Measurements from ENCODE around the gene EMC9.

DNA sequence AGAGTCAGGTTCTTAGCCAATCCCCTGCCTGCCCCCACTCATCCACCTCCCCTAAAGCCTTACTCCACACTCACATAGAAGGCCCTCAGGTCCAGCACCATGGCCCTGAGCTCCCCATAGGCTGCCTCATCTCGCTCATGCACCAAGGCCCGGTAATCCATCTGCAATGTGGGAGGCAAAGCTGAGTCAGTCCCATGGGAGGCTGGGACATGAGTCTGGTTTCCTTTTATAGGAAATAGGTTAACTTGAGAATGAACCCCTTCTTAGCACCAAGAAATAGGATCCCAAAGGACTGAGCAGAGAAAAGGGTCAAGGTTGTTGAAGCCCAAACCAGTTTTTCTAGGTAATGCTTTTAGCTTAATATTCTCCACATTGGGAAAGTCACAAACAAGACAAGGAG is 2.1 kb upstream of the EMC9 start:
- TF ChIP-seq CTCF (IDR thresholded peaks at IDR 0.05) (no peak), EZH2 (IDR thresholded peaks at IDR 0.05) (no peak)
